Measurements from ENCODE around the gene TUSC2.
A peak's percentile ranks its signal among the peaks of the same experiment; 100 is the strongest.

TUSC2 gene

DNA sequence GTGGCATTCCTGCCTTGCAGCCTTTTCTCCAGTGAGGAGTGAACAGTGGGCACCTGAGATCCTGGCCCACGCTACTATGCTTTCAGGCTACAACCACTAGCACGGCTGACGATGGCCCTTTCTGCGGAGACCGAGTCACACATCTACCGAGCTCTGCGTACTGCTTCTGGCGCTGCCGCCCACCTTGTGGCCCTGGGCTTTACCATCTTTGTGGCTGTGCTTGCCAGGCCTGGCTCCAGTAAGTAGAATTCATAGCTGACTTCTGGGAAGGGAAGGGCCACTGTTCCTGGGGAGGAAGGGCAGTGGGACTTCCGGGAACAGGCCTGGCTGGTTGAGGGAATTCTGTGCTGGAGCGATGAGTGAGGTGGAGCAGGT is 23.3 kb upstream of the TUSC2 start:
- ChIA-PET CTCF (interaction anchor here (5.3 kb wide), 1 partner anchor 199 kb away, joined by 27 read pairs; no protein-coding TSS in a partner anchor), POLR2A (interaction anchor here (1.2 to 5.3 kb wide), 3 partner anchors 15 to 218 kb away, joined by 3 to 51 read pairs (median 10); partner anchors contain the start of genes HEMK1, HYAL3 and NAA80)
- Histone ChIP-seq H3K4me3 (ENCODE audit: low read depth, low read length) (peak overlapping the region; percentile 72), H3K36me3 (ENCODE audit: control insufficient read depth in 2 of 2, insufficient read depth in 1 of 2, low read length in 2 of 2) (peaks cover 0 to 64% of the 10 kb centered on the region in 2 experiments; a peak in 1 of 3 replicates), H3K27ac (ENCODE audit: extremely low read depth, low read depth, low read length) (no peak overlapping the region; the same call in 1 of the 2 replicates), H3K4me1 (ENCODE audit: control insufficient read depth, insufficient read depth, low read length) (peaks cover 2% of the 10 kb centered on the region; the same call in 1 of the 2 replicates), H3K9me3 (ENCODE audit: control insufficient read depth, insufficient read depth, low read depth, low read length) (no peaks in the 10 kb centered on the region)
- TF ChIP-seq GLI2 (tag by site-specific recombination; IDR thresholded peaks at IDR 0.05; ENCODE audit: borderline replicate concordance, low read depth) (no peak), ZNF600 (tag by site-specific recombination; IDR thresholded peaks at IDR 0.05) (0 out of 2 replicates have a peak, but pooled peaks have one; percentile 15), IKZF3 (tag by site-specific recombination; IDR thresholded peaks at IDR 0.05) (0 out of 2 replicates have a peak, but pooled peaks have one; percentile 12)

DNA sequence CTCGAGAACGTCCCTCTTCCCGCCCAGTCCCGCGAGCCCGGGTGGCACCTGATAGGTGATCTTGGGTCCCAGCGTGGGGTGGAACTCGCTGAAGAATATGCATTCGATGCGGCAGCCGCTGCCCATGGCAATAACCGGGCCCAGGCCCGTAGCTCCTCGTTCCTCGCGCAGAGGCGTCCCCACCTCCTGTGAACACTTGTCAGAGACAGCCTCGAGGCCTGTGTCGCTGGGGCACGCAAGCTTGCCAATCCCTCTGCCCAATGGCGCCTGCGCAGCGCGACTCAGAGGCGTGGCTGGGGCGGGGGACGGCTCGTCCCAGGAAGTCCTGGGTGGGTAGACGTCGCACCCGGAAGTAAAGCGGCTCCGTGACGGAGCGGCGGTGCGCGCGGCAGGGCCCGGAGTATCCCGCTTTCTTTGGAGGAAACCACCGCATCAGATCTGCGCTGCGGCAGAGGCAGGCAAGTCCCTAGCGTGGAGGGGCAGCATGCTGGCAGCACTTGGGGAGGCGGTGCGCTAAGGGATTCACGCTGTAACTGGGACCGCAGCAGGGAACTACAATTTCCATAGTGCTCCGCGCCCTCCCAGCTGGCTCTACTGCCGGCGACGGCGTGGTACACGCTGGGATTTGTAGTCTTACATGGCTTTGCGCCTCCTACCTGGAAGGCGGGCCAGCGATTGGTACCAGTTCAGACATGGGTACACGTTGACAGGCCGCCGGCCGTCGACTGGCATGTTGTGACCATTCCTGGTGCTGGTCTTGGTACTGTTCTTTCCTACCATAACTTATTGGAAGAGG is 22.7 kb upstream of the TUSC2 start, which contains the start of the genes CYB561D2 and NPRL2:
TSS of gene CYB561D2 (plus strand) at position 336 of the 796 bp plus-strand sequence. CDS start 572 bp downstream, outside the sequence.
TSS of gene NPRL2 (minus strand) at position 249 of the 796 bp plus-strand sequence. CDS start at position 126, 123 bp downstream.
- Histone ChIP-seq H3K9me3 (ENCODE audit: control insufficient read depth, insufficient read depth, low read depth, low read length) (no peaks in the 10 kb centered on the region), H3K4me3 (ENCODE audit: low read depth, low read length) (peak within 1 kb of the TSS; percentile 72), H3K27ac (ENCODE audit: extremely low read depth, low read depth, low read length) (peak within 1 kb of the TSS; percentile 63), H3K36me3 (ENCODE audit: control insufficient read depth in 2 of 2, insufficient read depth in 1 of 2, low read length in 2 of 2) (peaks cover 0 to 62% of the 10 kb centered on the region in 2 experiments; a peak in 1 of 3 replicates), H3K4me1 (ENCODE audit: control insufficient read depth, insufficient read depth, low read length) (peaks cover 4% of the 10 kb centered on the region; the same call in 1 of the 2 replicates)
- ChIA-PET CTCF (interaction anchor here (0.5 to 5.3 kb wide), 5 partner anchors 100 to 264 kb away, joined by 3 to 27 read pairs (median 3); no protein-coding TSS in a partner anchor), POLR2A (interaction anchor here (0.5 to 5.3 kb wide), 11 partner anchors 11 to 265 kb away, joined by 3 to 51 read pairs (median 3); partner anchors contain the start of genes HEMK1, HYAL3, NAA80 and TUSC2)
- TF ChIP-seq ZNF350 (tag by site-specific recombination; IDR thresholded peaks at IDR 0.05): no peak
- TF ChIP-seq SP3 (tag by site-specific recombination; IDR thresholded peaks at IDR 0.05): peak; percentile 95
- TF ChIP-seq, protein P1, sequence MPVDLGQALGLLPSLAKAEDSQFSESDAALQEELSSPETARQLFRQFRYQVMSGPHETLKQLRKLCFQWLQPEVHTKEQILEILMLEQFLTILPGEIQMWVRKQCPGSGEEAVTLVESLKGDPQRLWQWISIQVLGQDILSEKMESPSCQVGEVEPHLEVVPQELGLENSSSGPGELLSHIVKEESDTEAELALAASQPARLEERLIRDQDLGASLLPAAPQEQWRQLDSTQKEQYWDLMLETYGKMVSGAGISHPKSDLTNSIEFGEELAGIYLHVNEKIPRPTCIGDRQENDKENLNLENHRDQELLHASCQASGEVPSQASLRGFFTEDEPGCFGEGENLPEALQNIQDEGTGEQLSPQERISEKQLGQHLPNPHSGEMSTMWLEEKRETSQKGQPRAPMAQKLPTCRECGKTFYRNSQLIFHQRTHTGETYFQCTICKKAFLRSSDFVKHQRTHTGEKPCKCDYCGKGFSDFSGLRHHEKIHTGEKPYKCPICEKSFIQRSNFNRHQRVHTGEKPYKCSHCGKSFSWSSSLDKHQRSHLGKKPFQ (tag by site-specific recombination; IDR thresholded peaks at IDR 0.05): no peak
- no peak for TF ChIP-seq ZNF701 (tag by site-specific recombination; IDR thresholded peaks at IDR 0.05)
- TF ChIP-seq ZNF785 (tag by site-specific recombination; IDR thresholded peaks at IDR 0.05): no peak
- TF ChIP-seq, protein P2, sequence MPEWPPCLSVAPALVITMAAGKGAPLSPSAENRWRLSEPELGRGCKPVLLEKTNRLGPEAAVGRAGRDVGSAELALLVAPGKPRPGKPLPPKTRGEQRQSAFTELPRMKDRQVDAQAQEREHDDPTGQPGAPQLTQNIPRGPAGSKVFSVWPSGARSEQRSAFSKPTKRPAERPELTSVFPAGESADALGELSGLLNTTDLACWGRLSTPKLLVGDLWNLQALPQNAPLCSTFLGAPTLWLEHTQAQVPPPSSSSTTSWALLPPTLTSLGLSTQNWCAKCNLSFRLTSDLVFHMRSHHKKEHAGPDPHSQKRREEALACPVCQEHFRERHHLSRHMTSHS (tag by site-specific recombination; IDR thresholded peaks at IDR 0.05): no peak
- peak; percentile 47; the same call in 1 of the 2 replicates for TF ChIP-seq ZIC2 (tag by site-specific recombination; IDR thresholded peaks at IDR 0.05)
- TF ChIP-seq ZEB2 (tag by site-specific recombination; IDR thresholded peaks at IDR 0.05): peak; percentile 60; the same call in 1 of the 2 replicates
- TF ChIP-seq KLF8 (tag by site-specific recombination; IDR thresholded peaks at IDR 0.05): peak; percentile 90; the same call in 1 of the 2 replicates
- no peak for TF ChIP-seq GLIS2 (tag by site-specific recombination; IDR thresholded peaks at IDR 0.05)
- TF ChIP-seq ZNF610 (tag by site-specific recombination; IDR thresholded peaks at IDR 0.05; ENCODE audit: borderline replicate concordance): peak; percentile 89
- TF ChIP-seq ZNF544 (tag by site-specific recombination; IDR thresholded peaks at IDR 0.05): no peak
- TF ChIP-seq ZNF324 (tag by site-specific recombination; IDR thresholded peaks at IDR 0.05): no peak
- no peak for TF ChIP-seq GLI4 (tag by site-specific recombination; IDR thresholded peaks at IDR 0.05)
- TF ChIP-seq ZXDB (tag by site-specific recombination; IDR thresholded peaks at IDR 0.05): peak; percentile 72
- no peak for TF ChIP-seq ZNF571 (tag by site-specific recombination; IDR thresholded peaks at IDR 0.05)
- TF ChIP-seq, protein P3, sequence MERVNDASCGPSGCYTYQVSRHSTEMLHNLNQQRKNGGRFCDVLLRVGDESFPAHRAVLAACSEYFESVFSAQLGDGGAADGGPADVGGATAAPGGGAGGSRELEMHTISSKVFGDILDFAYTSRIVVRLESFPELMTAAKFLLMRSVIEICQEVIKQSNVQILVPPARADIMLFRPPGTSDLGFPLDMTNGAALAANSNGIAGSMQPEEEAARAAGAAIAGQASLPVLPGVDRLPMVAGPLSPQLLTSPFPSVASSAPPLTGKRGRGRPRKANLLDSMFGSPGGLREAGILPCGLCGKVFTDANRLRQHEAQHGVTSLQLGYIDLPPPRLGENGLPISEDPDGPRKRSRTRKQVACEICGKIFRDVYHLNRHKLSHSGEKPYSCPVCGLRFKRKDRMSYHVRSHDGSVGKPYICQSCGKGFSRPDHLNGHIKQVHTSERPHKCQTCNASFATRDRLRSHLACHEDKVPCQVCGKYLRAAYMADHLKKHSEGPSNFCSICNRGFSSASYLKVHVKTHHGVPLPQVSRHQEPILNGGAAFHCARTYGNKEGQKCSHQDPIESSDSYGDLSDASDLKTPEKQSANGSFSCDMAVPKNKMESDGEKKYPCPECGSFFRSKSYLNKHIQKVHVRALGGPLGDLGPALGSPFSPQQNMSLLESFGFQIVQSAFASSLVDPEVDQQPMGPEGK (tag by site-specific recombination; IDR thresholded peaks at IDR 0.05): peak; percentile 43; the same call in 1 of the 2 replicates
- TF ChIP-seq, protein P4, sequence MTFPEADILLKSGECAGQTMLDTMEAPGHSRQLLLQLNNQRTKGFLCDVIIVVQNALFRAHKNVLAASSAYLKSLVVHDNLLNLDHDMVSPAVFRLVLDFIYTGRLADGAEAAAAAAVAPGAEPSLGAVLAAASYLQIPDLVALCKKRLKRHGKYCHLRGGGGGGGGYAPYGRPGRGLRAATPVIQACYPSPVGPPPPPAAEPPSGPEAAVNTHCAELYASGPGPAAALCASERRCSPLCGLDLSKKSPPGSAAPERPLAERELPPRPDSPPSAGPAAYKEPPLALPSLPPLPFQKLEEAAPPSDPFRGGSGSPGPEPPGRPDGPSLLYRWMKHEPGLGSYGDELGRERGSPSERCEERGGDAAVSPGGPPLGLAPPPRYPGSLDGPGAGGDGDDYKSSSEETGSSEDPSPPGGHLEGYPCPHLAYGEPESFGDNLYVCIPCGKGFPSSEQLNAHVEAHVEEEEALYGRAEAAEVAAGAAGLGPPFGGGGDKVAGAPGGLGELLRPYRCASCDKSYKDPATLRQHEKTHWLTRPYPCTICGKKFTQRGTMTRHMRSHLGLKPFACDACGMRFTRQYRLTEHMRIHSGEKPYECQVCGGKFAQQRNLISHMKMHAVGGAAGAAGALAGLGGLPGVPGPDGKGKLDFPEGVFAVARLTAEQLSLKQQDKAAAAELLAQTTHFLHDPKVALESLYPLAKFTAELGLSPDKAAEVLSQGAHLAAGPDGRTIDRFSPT (tag by site-specific recombination; IDR thresholded peaks at IDR 0.05): peak; percentile 92
- TF ChIP-seq ZNF585B (tag by site-specific recombination; IDR thresholded peaks at IDR 0.05): no peak
- TF ChIP-seq SCRT2 (tag by site-specific recombination; IDR thresholded peaks at IDR 0.05): peak; percentile 80
- peak; percentile 97 for TF ChIP-seq ZNF394 (tag by site-specific recombination; IDR thresholded peaks at IDR 0.05; ENCODE audit: borderline replicate concordance)
- peak; percentile 79 for TF ChIP-seq ZNF600 (tag by site-specific recombination; IDR thresholded peaks at IDR 0.05)
- TF ChIP-seq ZNF221 (tag by site-specific recombination; IDR thresholded peaks at IDR 0.05; ENCODE audit: borderline replicate concordance): no peak
- TF ChIP-seq ZNF624 (tag by site-specific recombination; IDR thresholded peaks at IDR 0.05): no peak
